Loucy (cell line): ENCODE results near the gene CNOT8.

Experiments
- H2AFZ ChIP-seq: fragments of 200-600 bp; sonication (generic); 2 replicates; pipeline ENCODE4 v1.6.0; 2016; ENCODE audit warnings: antibody characterized with exemption, mild to moderate bottlenecking, low read length, moderate library complexity
- H3F3A ChIP-seq: fragments of 200-600 bp; 2 replicates; pipeline ENCODE4 v1.6.0; 2016; ENCODE audit warnings: antibody characterized with exemption, low read depth, mild to moderate bottlenecking
- H3K27me3 ChIP-seq: fragments of 200-600 bp; sonication (generic); 2 replicates; pipeline ENCODE4 v1.6.1; 2014; ENCODE audit warnings: low read length, mild to moderate bottlenecking; ENCODE audit not compliant: insufficient read depth, poor library complexity, severe bottlenecking
- H3K36me3 ChIP-seq: fragments of 200-600 bp; sonication (generic); 2 replicates; pipeline ENCODE4 v1.6.1; 2016; ENCODE audit warnings: low read length; ENCODE audit not compliant: insufficient read depth
- H3K4me1 ChIP-seq: fragments of 200-600 bp; sonication (generic); 2 replicates; pipeline ENCODE4 v1.5.1; 2014; ENCODE audit warnings: low read length, mild to moderate bottlenecking; ENCODE audit not compliant: insufficient read depth, poor library complexity, severe bottlenecking
- H3K4me2 ChIP-seq: fragments of 200-600 bp; sonication (generic); 2 replicates; pipeline ENCODE4 v1.6.0; 2014; ENCODE audit warnings: antibody characterized with exemption, low read length, low read depth, mild to moderate bottlenecking; ENCODE audit not compliant: poor library complexity, severe bottlenecking
- H3K4me3 ChIP-seq: fragments of 200-600 bp; sonication (generic); 2 replicates; pipeline ENCODE4 v1.5.1; 2014; ENCODE audit warnings: low read length, mild to moderate bottlenecking, mixed read lengths; ENCODE audit not compliant: poor library complexity, severe bottlenecking
- H3K79me2 ChIP-seq: fragments of 200-600 bp; sonication (generic); 2 replicates; pipeline ENCODE4 v1.6.1; 2014; ENCODE audit warnings: low read length; ENCODE audit not compliant: insufficient read depth
- H3K9ac ChIP-seq: fragments of 200-600 bp; sonication (generic); 2 replicates; pipeline ENCODE4 v1.6.0; 2014; ENCODE audit warnings: mild to moderate bottlenecking, low read depth, low read length, moderate library complexity; ENCODE audit not compliant: poor library complexity, severe bottlenecking
- H3K9me2 ChIP-seq: fragments of 200-600 bp; sonication (generic); replicated peaks from 2 replicates; pipeline ENCODE4 v1.6.1; 2016; ENCODE audit warnings: low read depth, low read length, mixed read lengths
- H3K9me3 ChIP-seq: fragments of 200-600 bp; sonication (generic); 2 replicates; pipeline ENCODE4 v1.6.1; 2014; ENCODE audit warnings: mild to moderate bottlenecking, antibody characterized with exemption, low read length, low read depth; ENCODE audit not compliant: insufficient read depth
- H4K20me1 ChIP-seq: fragments of 200-600 bp; sonication (generic); 2 replicates; pipeline ENCODE4 v1.6.0; 2014; ENCODE audit warnings: antibody characterized with exemption, low read length, mild to moderate bottlenecking; ENCODE audit not compliant: insufficient read depth, poor library complexity, severe bottlenecking
- CTCF ChIP-seq: fragments of 200-600 bp; sonication (generic); conservative IDR thresholded peaks from 2 replicates; pipeline ENCODE4 v1.5.1; 2014; ENCODE audit warnings: mild to moderate bottlenecking, antibody characterized with exemption, low read length
- EZH2phosphoT487 ChIP-seq: fragments of 200-600 bp; IDR thresholded peaks from 2 replicates; pipeline ENCODE4 v1.6.1; 2018; ENCODE audit warnings: antibody characterized with exemption, mild to moderate bottlenecking, moderate library complexity, borderline replicate concordance

CNOT8 gene

GRCh38 chr5:154841273-154841661, 17.2 kb upstream of the CNOT8 start:
- no peak overlapping the region for H3K4me3 ChIP-seq
- H3F3A ChIP-seq: no peaks in the 10 kb centered on the region
- H2AFZ ChIP-seq: no peak overlapping the region
- no peaks in the 10 kb centered on the region for H3K9me3 ChIP-seq
- no peak overlapping the region for H3K9ac ChIP-seq
- no peaks in the 10 kb centered on the region for H3K36me3 ChIP-seq
- no peaks in the 10 kb centered on the region for H4K20me1 ChIP-seq
- no peaks in the 10 kb centered on the region for H3K79me2 ChIP-seq
- H3K4me2 ChIP-seq: no peak overlapping the region
- H3K27me3 ChIP-seq: no peaks in the 10 kb centered on the region
- H3K4me1 ChIP-seq: no peaks in the 10 kb centered on the region
- H3K9me2 ChIP-seq: no peaks in the 10 kb centered on the region
- TF ChIP-seq CTCF (no peak), EZH2phosphoT487 (no peak)

GRCh38 chr5:154842689-154843530, 15.5 kb upstream of the CNOT8 start:
- H3K4me2 ChIP-seq: no peak overlapping the region
- H3K27me3 ChIP-seq: no peaks in the 10 kb centered on the region
- no peaks in the 10 kb centered on the region for H3K9me2 ChIP-seq
- no peaks in the 10 kb centered on the region for H3F3A ChIP-seq
- no peak for TF ChIP-seq CTCF
- no peaks in the 10 kb centered on the region for H3K9me3 ChIP-seq
- H4K20me1 ChIP-seq: no peaks in the 10 kb centered on the region
- H3K4me3 ChIP-seq: no peak overlapping the region
- no peak overlapping the region for H3K9ac ChIP-seq
- no peak overlapping the region for H2AFZ ChIP-seq
- no peaks in the 10 kb centered on the region for H3K79me2 ChIP-seq
- no peaks in the 10 kb centered on the region for H3K4me1 ChIP-seq
- H3K36me3 ChIP-seq: no peaks in the 10 kb centered on the region

- H3K4me1 ChIP-seq: no peaks in the 10 kb centered on the region
- no peaks in the 10 kb centered on the region for H3K27me3 ChIP-seq
- no peak overlapping the region for H3K4me2 ChIP-seq
- H3K9me3 ChIP-seq: no peaks in the 10 kb centered on the region
- no peaks in the 10 kb centered on the region for H3F3A ChIP-seq
- no peak for TF ChIP-seq EZH2phosphoT487
- no peak for TF ChIP-seq CTCF
- no peak overlapping the region for H3K9ac ChIP-seq
- H3K79me2 ChIP-seq: no peaks in the 10 kb centered on the region
- no peaks in the 10 kb centered on the region for H3K9me2 ChIP-seq
- no peaks in the 10 kb centered on the region for H4K20me1 ChIP-seq
- no peak overlapping the region for H2AFZ ChIP-seq
- no peaks in the 10 kb centered on the region for H3K36me3 ChIP-seq
- H3K4me3 ChIP-seq: no peak overlapping the region
Measured at GRCh38 chr5:154844809-154845208, 13.6 kb upstream of the CNOT8 start.
